OCI-LY3 (cell line): ENCODE results near the gene SNX21.

Source experiments
- H2AFZ ChIP-seq: fragments of 200-600, 300-600 bp; shearing (Covaris generic); 2 replicates; pipeline ENCODE4 v1.6.0; 2014; ENCODE audit warnings: antibody characterized with exemption, low read depth, low read length
- H3K27ac ChIP-seq: fragments of 200-600, 300-600 bp; sonication (generic); 2 replicates; pipeline ENCODE4 v1.5.1; 2014; ENCODE audit warnings: mild to moderate bottlenecking, low read length, moderate library complexity, mixed read lengths
- H3K27me3 ChIP-seq: fragments of 200-600, 300-600 bp; sonication (generic); 2 replicates; pipeline ENCODE4 v1.6.1; 2014; ENCODE audit warnings: low read depth, low read length, mixed read lengths
- H3K36me3 ChIP-seq: fragments of 200-600, 300-600 bp; sonication (generic); replicated peaks from 2 replicates; pipeline ENCODE3; 2014; ENCODE audit warnings: low read depth, low read length, mixed read lengths
- H3K4me1 ChIP-seq: fragments of 300-600, 200-600 bp; sonication (generic); 2 replicates; pipeline ENCODE4 v1.6.1; 2014; ENCODE audit warnings: low read length, mixed read lengths
- H3K4me2 ChIP-seq: fragments of 200-600, 300-600 bp; sonication (generic); 2 replicates; pipeline ENCODE4 v1.6.1; 2014; ENCODE audit warnings: low read length, mixed read lengths
- H3K4me3 ChIP-seq: fragments of 300-600, 200-600 bp; sonication (generic); 2 replicates; pipeline ENCODE4 v1.5.1; 2014; ENCODE audit warnings: antibody characterized with exemption, mild to moderate bottlenecking, low read length, moderate library complexity
- H3K79me2 ChIP-seq: fragments of 300-600, 200-600 bp; shearing (Covaris generic); 2 replicates; pipeline ENCODE4 v1.6.1; 2014; ENCODE audit warnings: mild to moderate bottlenecking, low read length, mixed read lengths
- H3K9ac ChIP-seq: fragments of 300-600, 200-600 bp; shearing (Covaris generic); 2 replicates; pipeline ENCODE4 v1.6.0; 2014; ENCODE audit warnings: mild to moderate bottlenecking, low read length, moderate library complexity
- H3K9me3 ChIP-seq: fragments of 200-600, 300-600 bp; shearing (Covaris generic); 2 replicates; pipeline ENCODE4 v1.6.1; 2014; ENCODE audit warnings: low read length, mixed read lengths; ENCODE audit not compliant: insufficient read depth
- H4K20me1 ChIP-seq: fragments of 200-600, 300-600 bp; sonication (generic); 2 replicates; pipeline ENCODE4 v1.6.1; 2016; ENCODE audit warnings: low read length, mixed read lengths; ENCODE audit not compliant: insufficient read depth
- CTCF ChIP-seq: fragments of 200-600, 300-600 bp; sonication (generic); IDR thresholded peaks from 2 replicates; pipeline ENCODE4 v1.5.1; 2014; ENCODE audit warnings: antibody characterized with exemption, low read length, low read depth
- EZH2phosphoT487 ChIP-seq: fragments of 200-600 bp; shearing (Covaris generic); IDR thresholded peaks from 2 replicates; pipeline ENCODE4 v1.6.1; 2018; ENCODE audit warnings: antibody characterized with exemption, mixed run types, low read depth

SNX21 gene

GRCh38 chr20:45832619-45833018, 980 bp upstream of the SNX21 start:
- H3K27ac ChIP-seq: no peak overlapping the region
- H3K27me3 ChIP-seq: peaks cover 14% of the 10 kb centered on the region
- no peaks in the 10 kb centered on the region for H4K20me1 ChIP-seq
- H3K4me1 ChIP-seq: peaks cover 4% of the 10 kb centered on the region; the same call in 1 of the 2 replicates
- no peak for TF ChIP-seq CTCF
- TF ChIP-seq EZH2phosphoT487: no peak
- H3K79me2 ChIP-seq: no peaks in the 10 kb centered on the region
- no peak overlapping the region for H3K4me2 ChIP-seq
- H3K9ac ChIP-seq: no peak overlapping the region
- no peak overlapping the region for H3K4me3 ChIP-seq
- no peaks in the 10 kb centered on the region for H3K36me3 ChIP-seq
- H2AFZ ChIP-seq: no peak overlapping the region
- no peaks in the 10 kb centered on the region for H3K9me3 ChIP-seq

GRCh38 chr20:45833883-45834796, 541 bp downstream of the SNX21 start:
- H3K9ac ChIP-seq: peak overlapping the region; percentile 55

DNA sequence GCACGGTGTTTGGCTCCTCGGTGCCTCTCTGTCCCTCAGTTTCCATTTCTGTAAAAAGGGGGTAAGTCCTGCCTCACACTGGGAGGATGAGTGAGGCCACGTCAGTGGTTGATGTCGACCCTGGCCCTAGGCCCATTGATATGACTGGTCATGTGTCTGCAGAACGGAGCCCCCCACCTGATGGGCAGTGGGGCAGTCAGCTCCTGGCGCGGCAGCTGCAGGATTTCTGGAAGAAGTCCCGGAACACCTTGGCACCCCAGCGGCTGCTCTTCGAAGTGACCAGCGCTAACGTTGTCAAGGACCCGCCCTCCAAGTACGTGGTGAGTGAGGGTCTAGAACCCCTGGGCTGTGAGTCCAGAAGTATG, 1.2 kb downstream of the SNX21 start:
- TF ChIP-seq EZH2phosphoT487: no peak
- TF ChIP-seq CTCF: no peak
- Histone ChIP-seq H2AFZ (no peak overlapping the region), H3K4me2 (no peak overlapping the region), H3K4me3 (no peak overlapping the region), H3K27ac (no peak overlapping the region), H3K4me1 (peaks cover 6% of the 10 kb centered on the region), H4K20me1 (no peaks in the 10 kb centered on the region), H3K27me3 (peaks cover 10% of the 10 kb centered on the region), H3K79me2 (no peaks in the 10 kb centered on the region), H3K36me3 (no peaks in the 10 kb centered on the region), H3K9me3 (no peaks in the 10 kb centered on the region), H3K9ac (no peak overlapping the region)

More at GRCh38 chr20:45833883-45834796, 541 bp downstream of the SNX21 start:
- Histone ChIP-seq H3K4me3 (peak overlapping the region; percentile 75), H3K4me2 (peak overlapping the region; percentile 83), H3K27ac (no peak overlapping the region), H2AFZ (peak overlapping the region; percentile 84; the same call in 1 of the 2 replicates), H3K36me3 (no peaks in the 10 kb centered on the region), H3K27me3 (peaks cover 10% of the 10 kb centered on the region), H4K20me1 (no peaks in the 10 kb centered on the region), H3K9me3 (no peaks in the 10 kb centered on the region), H3K4me1 (peaks cover 4% of the 10 kb centered on the region; the same call in 1 of the 2 replicates), H3K79me2 (no peaks in the 10 kb centered on the region)
- no peak for TF ChIP-seq EZH2phosphoT487
- no peak for TF ChIP-seq CTCF

DNA sequence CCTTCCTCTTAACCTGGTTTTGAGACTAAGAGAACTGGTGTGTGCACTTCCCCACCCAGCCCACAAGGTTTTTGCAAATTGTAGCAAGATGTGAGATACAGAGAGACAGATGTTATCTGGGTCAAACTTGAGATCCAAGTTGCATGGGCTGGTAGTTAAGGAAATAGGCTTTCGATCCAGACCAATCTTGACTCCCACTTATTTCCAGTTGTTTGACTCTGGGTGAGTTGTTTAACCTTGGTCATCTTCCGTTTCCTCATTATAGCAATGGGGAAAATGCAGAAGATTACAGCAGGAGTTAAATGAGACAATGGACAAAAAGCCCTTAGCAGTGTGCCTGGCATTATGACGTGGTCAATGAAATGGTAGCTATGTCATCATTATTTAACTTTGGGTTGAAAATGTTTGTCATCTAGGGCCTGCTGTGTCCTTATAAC, 1.7 kb downstream of the SNX21 start:
- Histone ChIP-seq H3K27me3 (peaks cover 8% of the 10 kb centered on the region), H3K4me3 (no peak overlapping the region), H3K4me1 (peaks cover 9% of the 10 kb centered on the region), H3K9me3 (no peaks in the 10 kb centered on the region), H3K36me3 (no peaks in the 10 kb centered on the region), H3K27ac (no peak overlapping the region), H2AFZ (no peak overlapping the region), H3K9ac (no peak overlapping the region), H4K20me1 (no peaks in the 10 kb centered on the region), H3K4me2 (no peak overlapping the region), H3K79me2 (no peaks in the 10 kb centered on the region)
- TF ChIP-seq CTCF (no peak), EZH2phosphoT487 (no peak)
